Upper lobe of left lung (tissue), 6 donors: ENCODE results near the gene LIM2. TPM values are rescaled to one million over a fixed set of nuclear protein-coding genes. Genes with fewer than 3 reads are reported as not detected.

Source experiments
- ATAC-seq, 2 donors: fragments of 200-7000 bp; cut with Tn5 transposase; one replicate each; pipeline ENCODE4 v1.9.1; 2022; ENCODE audit warnings: mild to moderate bottlenecking in 2 of 2, moderate library complexity in 2 of 2; ENCODE audit not compliant: low FRiP score in 2 of 2
- DNase-seq, 2 donors: peaks; one replicate each; pipeline ENCODE4 v3.0.0-alpha.2; 2019 to 2020
- H3K27ac ChIP-seq, 4 donors: fragments of 200-600 bp; sonication (generic); one replicate each; pipeline ENCODE4 v1.5.1; 2016 to 2019
- H3K27me3 ChIP-seq, 4 donors: fragments of 200-600 bp; sonication (generic); one replicate each; pipeline ENCODE4 v1.5.1; 2017 to 2019
- H3K36me3 ChIP-seq, 4 donors: fragments of 200-600 bp; sonication (generic); one replicate each; pipeline ENCODE4 v1.5.1; 2016 to 2019
- H3K4me1 ChIP-seq, 4 donors: fragments of 200-600 bp; sonication (generic); one replicate each; pipeline ENCODE4 v1.5.1; 2018 to 2019
- H3K4me3 ChIP-seq, 4 donors: fragments of 200-600 bp; sonication (generic); one replicate each; pipeline ENCODE4 v1.5.1; 2017 to 2019; ENCODE audit warnings: mild to moderate bottlenecking in 2 of 4, moderate library complexity in 1 of 4
- H3K9me3 ChIP-seq, 4 donors: fragments of 200-600 bp; sonication (generic); one replicate each; pipeline ENCODE4 v1.5.1; 2018 to 2019
- CTCF ChIP-seq, 6 experiments: fragments of 450-650 bp in 4 of 6; fragments of 200-600 bp in 2 of 6; sonication (generic) in 2 of 6; IDR thresholded peaks; one replicate each; pipeline ENCODE4 v1.5.1; 2016 to 2019; ENCODE audit warnings: antibody characterized with exemption in 6 of 6
- EP300 ChIP-seq, 4 donors: sonication (generic); formaldehyde crosslinking; IDR thresholded peaks; one replicate each; pipeline ENCODE4 v1.5.1; 2017; ENCODE audit warnings: antibody characterized with exemption in 4 of 4, control low read depth in 2 of 4
- POLR2A ChIP-seq, 4 donors: fragments of 450-650 bp; IDR thresholded peaks; one replicate each; pipeline ENCODE4 v1.5.1; 2016 to 2017; ENCODE audit warnings: antibody characterized with exemption in 4 of 4, mild to moderate bottlenecking in 2 of 4
- POLR2AphosphoS5 ChIP-seq, 2 donors: sonication (generic); formaldehyde crosslinking; IDR thresholded peaks; one replicate each; pipeline ENCODE4 v1.5.1; 2017; ENCODE audit warnings: antibody characterized with exemption in 2 of 2
- WGBS, 2 donors: methylation state at CpG; one replicate each; pipeline ENCODE4 v1.1.5; 2017 to 2018; 5-methylcytosine and 5-hydroxymethylcytosine counted together
- total RNA-seq, 6 donors: library from RNA; depleted of rRNA in 4 of 6; stranded (reverse); fragments of >200 nt in 4 of 6; gene quantifications; one replicate each; pipeline versions ENCODE4 v1.1.0 to v1.2.1, GENCODE V29; 2016 to 2021
- donor health status: DM: no; HTN: no; CAD: no; lungs with moderate emphysema.
- donor health status: DM: no; HTN: yes; CAD: no; lungs with severe emphysema.

Gene LIM2
- total RNA-seq, 6 donors from 2014 or later = 0.29 TPM; not detected in 5

DNA sequence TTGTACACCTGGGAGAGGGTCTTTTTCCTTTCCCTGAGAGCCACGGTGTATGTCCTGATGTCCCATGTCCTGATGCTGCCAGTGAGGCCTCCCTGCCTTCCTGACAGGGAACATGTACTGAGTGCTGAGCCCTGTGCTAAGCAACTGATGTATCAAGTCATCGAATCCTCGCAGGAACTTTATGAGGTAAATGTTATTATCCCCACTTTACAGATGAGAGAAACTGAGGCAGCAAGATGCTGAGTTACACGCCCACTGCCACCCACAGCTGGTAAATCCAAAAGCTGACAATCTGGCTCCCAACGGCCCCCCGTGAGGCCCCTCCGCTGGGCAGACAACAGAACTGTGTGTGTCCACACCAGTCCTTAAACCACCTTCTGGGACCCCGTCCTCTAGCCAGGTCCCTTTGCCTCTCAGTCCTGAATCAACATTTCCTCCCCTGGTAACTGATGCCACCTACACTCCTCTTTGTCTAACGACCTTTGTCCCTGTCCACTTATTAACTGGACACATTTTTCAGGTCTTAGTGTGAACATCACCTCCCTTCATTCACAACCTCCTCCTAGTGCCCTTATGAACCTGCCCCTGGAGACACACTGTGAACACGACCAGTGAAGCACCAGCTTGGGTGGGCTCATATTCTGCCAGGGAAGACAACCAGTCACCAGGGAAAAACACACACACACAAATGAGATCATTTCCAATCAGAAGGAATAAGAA lies 40.4 kb downstream of the LIM2 start:
- peaks cover 7 to 72% (median 41%) of the 10 kb centered on the region in 4 donors for H3K36me3 ChIP-seq
- ATAC-seq = no peak
- H3K4me3 ChIP-seq = no peak overlapping the region
- no peaks in the 10 kb centered on the region for H3K27me3 ChIP-seq
- TF ChIP-seq POLR2A (IDR thresholded peaks at IDR 0.05) = no peak
- no peak for TF ChIP-seq POLR2AphosphoS5 (IDR thresholded peaks at IDR 0.05)
- TF ChIP-seq CTCF (IDR thresholded peaks at IDR 0.05) = no peak
- no peak for TF ChIP-seq EP300 (IDR thresholded peaks at IDR 0.05)
- DNase-seq = no peak
- WGBS, 2 donors = 80 to 93% methylated on average over 7 to 10 of the region's 10 CpGs
- H3K27ac ChIP-seq = no peak overlapping the region
- no peaks in the 10 kb centered on the region for H3K4me1 ChIP-seq
- H3K9me3 ChIP-seq = no peaks in the 10 kb centered on the region

DNA sequence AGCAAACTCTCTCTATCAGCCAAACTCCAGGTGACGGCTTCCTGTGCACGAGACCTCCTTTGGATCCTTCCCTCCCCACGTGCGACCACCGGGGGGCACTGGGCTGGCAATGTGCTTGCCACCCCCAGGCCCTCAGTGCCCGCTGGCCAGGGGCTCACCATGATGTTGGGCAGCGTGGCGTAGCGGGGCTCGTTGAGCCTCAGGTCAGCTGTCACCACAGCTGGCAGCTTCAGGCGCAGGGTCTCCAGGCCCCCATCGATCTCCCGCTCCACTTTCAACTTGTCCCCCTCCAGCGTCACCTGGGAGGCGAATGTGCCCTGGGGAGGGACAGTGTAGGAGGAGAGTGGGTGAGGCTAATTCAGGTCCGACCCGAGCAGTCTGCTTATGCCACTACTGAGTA lies 41.0 kb downstream of the LIM2 start:
- ATAC-seq = no peak
- Histone ChIP-seq H3K4me1 (no peaks in the 10 kb centered on the region), H3K9me3 (no peaks in the 10 kb centered on the region), H3K4me3 (no peak overlapping the region), H3K36me3 (peaks cover 7 to 65% (median 35%) of the 10 kb centered on the region in 4 donors), H3K27ac (no peak overlapping the region), H3K27me3 (no peaks in the 10 kb centered on the region)
- TF ChIP-seq EP300 (IDR thresholded peaks at IDR 0.05) = no peak
- TF ChIP-seq POLR2A (IDR thresholded peaks at IDR 0.05) = no peak
- TF ChIP-seq POLR2AphosphoS5 (IDR thresholded peaks at IDR 0.05) = no peak
- TF ChIP-seq CTCF (IDR thresholded peaks at IDR 0.05) = no peak
- 90 to 92% methylated on average over 9 to 17 of the region's 17 CpGs for WGBS, 2 donors
- DNase-seq = peak in 1 of 2 donors; percentile 73

GRCh38 chr19:51345076-51345620 lies 42.6 kb downstream of the LIM2 start:
- ATAC-seq = no peak
- Histone ChIP-seq H3K4me3 (no peak overlapping the region), H3K4me1 (peaks cover 5 to 8% (median 6%) of the 10 kb centered on the region in 4 donors), H3K9me3 (no peaks in the 10 kb centered on the region), H3K36me3 (peaks cover 7 to 49% (median 22%) of the 10 kb centered on the region in 4 donors), H3K27ac (no peak overlapping the region), H3K27me3 (no peaks in the 10 kb centered on the region)
- TF ChIP-seq CTCF (IDR thresholded peaks at IDR 0.05) (no peak), POLR2A (IDR thresholded peaks at IDR 0.05) (no peak), POLR2AphosphoS5 (IDR thresholded peaks at IDR 0.05) (no peak), EP300 (IDR thresholded peaks at IDR 0.05) (no peak)
- peak in 1 of 2 donors; percentile 72 for DNase-seq
- 96 to 100% methylated on average over 4 to 9 of the region's 9 CpGs for WGBS, 2 donors

- TF ChIP-seq POLR2AphosphoS5 (IDR thresholded peaks at IDR 0.05) (no peak), POLR2A (IDR thresholded peaks at IDR 0.05) (no peak), EP300 (IDR thresholded peaks at IDR 0.05) (no peak), CTCF (IDR thresholded peaks at IDR 0.05) (no peak)
- Histone ChIP-seq H3K27me3 (no peaks in the 10 kb centered on the region), H3K9me3 (no peaks in the 10 kb centered on the region), H3K4me1 (peaks cover 9 to 24% (median 20%) of the 10 kb centered on the region in 4 donors), H3K4me3 (no peak overlapping the region), H3K36me3 (peaks cover 4 to 31% (median 16%) of the 10 kb centered on the region in 4 donors), H3K27ac (no peak overlapping the region)
- ATAC-seq = no peak
- 41 to 46% methylated on average over 8 to 9 of the region's 9 CpGs for WGBS, 2 donors
- DNase-seq = no peak
Measured at GRCh38 chr19:51342631-51343569, 44.9 kb downstream of the LIM2 start.
